Measurements from ENCODE around the gene SLC25A53.

The SLC25A53 gene

DNA sequence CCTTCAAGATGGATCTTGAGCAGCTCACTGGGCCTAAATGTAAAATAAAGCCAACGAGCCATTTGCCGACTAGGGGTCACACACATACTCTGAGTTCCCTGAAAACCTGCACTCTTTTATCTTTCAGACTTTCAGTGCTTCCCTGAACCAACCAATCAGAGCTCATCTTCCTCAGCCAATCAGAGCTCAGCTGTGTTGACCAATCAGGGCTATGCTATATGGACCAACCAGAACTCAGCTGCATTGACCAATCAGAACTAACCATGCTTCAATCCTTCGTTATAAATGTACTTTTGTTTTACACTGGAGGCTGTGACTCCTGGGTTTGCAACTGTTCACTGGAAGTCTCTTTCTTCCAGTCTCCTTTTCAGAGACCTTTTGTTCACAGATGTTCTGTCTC is 19.3 kb downstream of the SLC25A53 start:
- H3K4me1 ChIP-seq (ENCODE audit: control insufficient read depth in 1 of 2, insufficient read depth in 1 of 2, low read depth in 1 of 2, low read length in 1 of 2) = peaks cover 3% of the 10 kb centered on the region in 2 experiments

DNA sequence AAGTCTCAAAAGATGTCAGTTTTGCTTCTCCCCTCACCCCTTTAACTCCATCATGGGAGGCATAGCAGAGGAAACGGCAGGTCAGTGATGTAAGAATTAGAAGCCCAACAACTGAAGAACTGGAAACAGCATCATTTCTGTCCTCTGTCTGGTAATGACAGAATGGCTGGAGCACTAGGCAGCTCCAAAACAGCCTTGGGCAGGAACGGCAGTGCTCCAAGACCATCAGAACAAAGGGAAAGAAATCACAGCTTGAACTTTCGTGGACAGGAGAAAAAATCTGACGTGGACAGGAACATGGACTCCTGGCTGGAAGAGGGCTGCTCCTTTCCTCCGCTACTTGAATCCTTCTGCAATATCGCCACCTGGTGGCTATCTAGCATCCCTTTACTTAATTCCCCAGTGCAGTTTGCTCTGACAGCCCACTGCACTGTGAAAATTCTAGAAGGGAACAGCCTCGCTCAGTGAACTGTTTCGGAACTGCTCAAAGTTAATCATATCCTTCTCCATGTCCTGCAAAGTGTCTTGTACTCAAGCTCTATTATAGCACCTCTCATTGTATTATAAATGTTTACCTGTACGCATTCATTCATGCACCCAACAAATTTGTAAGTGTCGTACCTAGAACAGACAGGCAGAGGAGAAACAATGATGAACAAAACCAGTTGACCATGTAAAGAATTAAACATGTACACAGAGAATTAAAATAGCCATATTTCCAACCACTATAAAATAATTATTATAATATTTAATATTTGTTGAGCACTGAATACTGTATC is 20.4 kb downstream of the SLC25A53 start:
- Histone ChIP-seq H3K4me3 (ENCODE audit: low read depth in 1 of 2, low read length in 1 of 2) (no peak overlapping the region), H3K9me3 (no peaks in the 10 kb centered on the region), H3K36me3 (no peaks in the 10 kb centered on the region), H3K4me1 (ENCODE audit: control insufficient read depth in 1 of 2, insufficient read depth in 1 of 2, low read depth in 1 of 2, low read length in 1 of 2) (peaks cover 3% of the 10 kb centered on the region in 2 experiments), H3K27me3 (no peaks in the 10 kb centered on the region), H3K27ac (no peak overlapping the region)
- TF ChIP-seq, protein P1, sequence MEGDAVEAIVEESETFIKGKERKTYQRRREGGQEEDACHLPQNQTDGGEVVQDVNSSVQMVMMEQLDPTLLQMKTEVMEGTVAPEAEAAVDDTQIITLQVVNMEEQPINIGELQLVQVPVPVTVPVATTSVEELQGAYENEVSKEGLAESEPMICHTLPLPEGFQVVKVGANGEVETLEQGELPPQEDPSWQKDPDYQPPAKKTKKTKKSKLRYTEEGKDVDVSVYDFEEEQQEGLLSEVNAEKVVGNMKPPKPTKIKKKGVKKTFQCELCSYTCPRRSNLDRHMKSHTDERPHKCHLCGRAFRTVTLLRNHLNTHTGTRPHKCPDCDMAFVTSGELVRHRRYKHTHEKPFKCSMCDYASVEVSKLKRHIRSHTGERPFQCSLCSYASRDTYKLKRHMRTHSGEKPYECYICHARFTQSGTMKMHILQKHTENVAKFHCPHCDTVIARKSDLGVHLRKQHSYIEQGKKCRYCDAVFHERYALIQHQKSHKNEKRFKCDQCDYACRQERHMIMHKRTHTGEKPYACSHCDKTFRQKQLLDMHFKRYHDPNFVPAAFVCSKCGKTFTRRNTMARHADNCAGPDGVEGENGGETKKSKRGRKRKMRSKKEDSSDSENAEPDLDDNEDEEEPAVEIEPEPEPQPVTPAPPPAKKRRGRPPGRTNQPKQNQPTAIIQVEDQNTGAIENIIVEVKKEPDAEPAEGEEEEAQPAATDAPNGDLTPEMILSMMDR (IDR thresholded peaks at IDR 0.05) = peak; percentile 36

More for the DNA sequence above, 19.3 kb downstream of the SLC25A53 start:
- Histone ChIP-seq H3K4me3 (ENCODE audit: low read depth in 1 of 2, low read length in 1 of 2) (no peak overlapping the region), H3K27ac (no peak overlapping the region), H3K27me3 (no peaks in the 10 kb centered on the region), H3K36me3 (no peaks in the 10 kb centered on the region), H3K9me3 (no peaks in the 10 kb centered on the region)
- TF ChIP-seq, protein P1 (IDR thresholded peaks at IDR 0.05) = no peak

DNA sequence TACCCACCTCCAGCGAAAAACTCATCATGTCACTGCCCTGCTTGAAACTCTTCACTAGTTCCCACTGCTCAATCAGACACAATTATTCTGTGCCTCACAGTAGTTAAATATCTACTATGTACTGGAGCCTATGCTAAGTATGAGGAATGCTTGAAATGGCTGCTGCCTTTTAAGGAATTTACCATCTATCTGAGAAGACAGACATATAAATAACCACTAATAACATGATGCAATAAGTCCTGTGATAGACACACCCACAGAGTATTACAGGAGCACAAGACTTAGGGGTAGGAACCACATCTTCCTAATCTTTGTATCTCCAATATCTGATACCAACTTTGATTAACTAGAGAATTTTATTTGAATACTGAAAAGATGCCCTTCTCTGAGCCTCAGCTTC is 21.1 kb downstream of the SLC25A53 start:
- Histone ChIP-seq H3K27me3 (no peaks in the 10 kb centered on the region), H3K4me3 (ENCODE audit: low read depth in 1 of 2, low read length in 1 of 2) (no peak overlapping the region), H3K36me3 (peaks cover 5% of the 10 kb centered on the region), H3K4me1 (ENCODE audit: control insufficient read depth in 1 of 2, insufficient read depth in 1 of 2, low read depth in 1 of 2, low read length in 1 of 2) (peaks cover 3% of the 10 kb centered on the region in 2 experiments), H3K9me3 (no peaks in the 10 kb centered on the region), H3K27ac (no peak overlapping the region)
- TF ChIP-seq, protein P1 (IDR thresholded peaks at IDR 0.05) = no peak

DNA sequence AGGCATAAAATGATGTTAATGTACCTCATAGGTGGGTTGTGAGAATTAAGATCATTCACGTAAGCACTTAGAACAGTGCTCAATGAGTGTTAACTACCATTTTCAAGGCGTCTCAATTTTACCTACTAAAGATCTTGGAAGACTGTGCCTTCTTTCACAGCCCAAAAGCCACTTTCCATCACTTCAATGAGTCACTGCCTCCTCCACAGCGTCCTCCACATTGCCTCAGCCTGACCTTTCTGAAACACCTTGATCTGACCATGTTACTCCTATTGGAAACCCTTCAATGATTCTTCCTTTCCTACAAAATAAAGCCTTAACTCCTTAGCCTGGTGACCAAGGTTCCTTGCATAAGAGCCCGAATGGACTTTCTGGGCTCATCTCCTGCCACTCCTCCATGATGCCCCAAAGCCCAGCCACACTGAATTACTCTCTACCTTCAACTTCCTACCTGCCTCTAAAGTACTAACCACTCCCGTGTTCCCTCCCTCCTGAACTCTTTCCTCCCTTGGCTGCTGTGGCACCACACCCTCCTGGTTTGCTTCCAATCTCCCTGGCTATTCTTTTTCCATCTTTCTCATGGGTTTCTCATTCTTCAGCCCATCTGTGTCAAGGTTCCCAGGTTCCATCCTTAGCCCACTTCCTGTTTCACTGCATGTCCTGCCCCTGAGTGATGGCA is 22.1 kb downstream of the SLC25A53 start:
- peaks cover 3% of the 10 kb centered on the region in 2 experiments for H3K4me1 ChIP-seq (ENCODE audit: control insufficient read depth in 1 of 2, insufficient read depth in 1 of 2, low read depth in 1 of 2, low read length in 1 of 2)
- H3K9me3 ChIP-seq = no peaks in the 10 kb centered on the region
- TF ChIP-seq, protein P1 (IDR thresholded peaks at IDR 0.05) = no peak
- no peak overlapping the region for H3K27ac ChIP-seq
- peaks cover 14% of the 10 kb centered on the region for H3K36me3 ChIP-seq
- no peaks in the 10 kb centered on the region for H3K27me3 ChIP-seq
- H3K4me3 ChIP-seq (ENCODE audit: low read depth in 1 of 2, low read length in 1 of 2) = no peak overlapping the region

DNA sequence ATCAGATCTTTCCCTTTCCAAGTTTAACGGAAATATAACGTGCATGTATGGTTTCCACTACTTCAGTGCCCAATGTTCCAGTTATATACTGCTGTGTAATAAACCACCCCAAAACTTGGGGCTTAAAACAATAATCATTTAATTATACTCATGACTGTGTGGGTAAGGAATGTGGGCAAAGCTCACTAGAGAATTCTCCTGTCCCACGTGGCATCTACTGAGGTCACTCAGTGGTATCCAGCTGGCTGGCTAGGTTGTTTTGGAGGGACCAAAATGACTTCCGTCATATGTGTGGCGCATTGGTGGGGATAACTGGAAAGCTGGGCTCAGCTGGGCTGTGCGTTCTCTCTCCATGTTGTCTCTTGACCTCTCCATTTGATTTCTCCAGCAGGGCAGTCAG is 26.0 kb downstream of the SLC25A53 start:
- H3K4me1 ChIP-seq (ENCODE audit: control insufficient read depth in 1 of 2, insufficient read depth in 1 of 2, low read depth in 1 of 2, low read length in 1 of 2) = peaks cover 4 to 6% of the 10 kb centered on the region in 2 experiments
- peaks cover 14% of the 10 kb centered on the region for H3K36me3 ChIP-seq
- H3K4me3 ChIP-seq (ENCODE audit: low read depth in 1 of 2, low read length in 1 of 2) = no peak overlapping the region
- H3K27me3 ChIP-seq = no peaks in the 10 kb centered on the region
- TF ChIP-seq, protein P1 (IDR thresholded peaks at IDR 0.05) = no peak
- no peak overlapping the region for H3K27ac ChIP-seq
- no peaks in the 10 kb centered on the region for H3K9me3 ChIP-seq
